ENCODE measurements around the gene TCP11. TPM values are rescaled to one million over a fixed set of nuclear protein-coding genes. Genes with fewer than 3 reads are reported as not detected.

Gene TCP11
- total RNA-seq, 1 donor from 2014 or later: not detected

DNA sequence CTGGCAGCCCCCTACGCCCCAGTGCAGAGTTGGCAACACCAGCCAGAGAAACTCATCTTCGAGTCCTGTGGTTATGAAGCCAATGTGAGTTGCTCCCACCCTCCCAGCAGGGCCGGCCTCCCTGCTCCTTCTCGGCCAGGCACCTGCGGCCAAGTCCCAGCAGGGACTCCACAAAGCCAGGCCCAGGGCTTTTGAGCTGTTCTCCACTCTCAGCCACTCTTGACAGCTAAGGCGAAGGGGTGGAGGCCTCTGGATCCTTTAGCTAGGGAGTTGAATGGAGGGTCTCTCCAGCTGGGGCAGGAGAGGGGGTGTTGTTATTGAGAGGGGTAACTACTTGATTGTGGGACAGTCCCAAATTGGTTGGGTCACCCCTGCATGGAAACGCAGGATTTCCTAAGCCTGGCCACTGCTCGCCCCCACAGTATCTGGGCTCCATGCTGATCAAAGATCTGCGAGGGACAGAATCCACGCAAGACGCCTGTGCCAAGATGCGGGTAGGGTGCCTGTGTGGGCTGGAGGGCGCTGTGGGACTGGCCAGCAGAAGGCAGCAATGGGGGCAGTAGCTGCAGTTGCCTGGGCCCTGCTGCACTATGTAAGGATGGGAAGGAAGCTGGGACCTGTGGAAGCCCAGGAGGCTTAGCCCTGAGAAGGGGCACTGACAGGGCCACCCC is 58.3 kb downstream of the TCP11 start:
- ATAC-seq: no peak
- intact Hi-C loops (cut with DNase I): no loop called here
- Histone ChIP-seq H3K27me3 (ENCODE audit: low read depth) (no peaks in the 10 kb centered on the region), H3K27ac (no peak overlapping the region), H3K9me3 (no peaks in the 10 kb centered on the region), H3K4me1 (peaks cover 19% of the 10 kb centered on the region), H3K4me3 (no peak overlapping the region), H3K36me3 (peaks cover 100% of the 10 kb centered on the region)
- DNase-seq: no peak
- TF ChIP-seq, protein P1, sequence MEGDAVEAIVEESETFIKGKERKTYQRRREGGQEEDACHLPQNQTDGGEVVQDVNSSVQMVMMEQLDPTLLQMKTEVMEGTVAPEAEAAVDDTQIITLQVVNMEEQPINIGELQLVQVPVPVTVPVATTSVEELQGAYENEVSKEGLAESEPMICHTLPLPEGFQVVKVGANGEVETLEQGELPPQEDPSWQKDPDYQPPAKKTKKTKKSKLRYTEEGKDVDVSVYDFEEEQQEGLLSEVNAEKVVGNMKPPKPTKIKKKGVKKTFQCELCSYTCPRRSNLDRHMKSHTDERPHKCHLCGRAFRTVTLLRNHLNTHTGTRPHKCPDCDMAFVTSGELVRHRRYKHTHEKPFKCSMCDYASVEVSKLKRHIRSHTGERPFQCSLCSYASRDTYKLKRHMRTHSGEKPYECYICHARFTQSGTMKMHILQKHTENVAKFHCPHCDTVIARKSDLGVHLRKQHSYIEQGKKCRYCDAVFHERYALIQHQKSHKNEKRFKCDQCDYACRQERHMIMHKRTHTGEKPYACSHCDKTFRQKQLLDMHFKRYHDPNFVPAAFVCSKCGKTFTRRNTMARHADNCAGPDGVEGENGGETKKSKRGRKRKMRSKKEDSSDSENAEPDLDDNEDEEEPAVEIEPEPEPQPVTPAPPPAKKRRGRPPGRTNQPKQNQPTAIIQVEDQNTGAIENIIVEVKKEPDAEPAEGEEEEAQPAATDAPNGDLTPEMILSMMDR (IDR thresholded peaks at IDR 0.05): no peak

DNA sequence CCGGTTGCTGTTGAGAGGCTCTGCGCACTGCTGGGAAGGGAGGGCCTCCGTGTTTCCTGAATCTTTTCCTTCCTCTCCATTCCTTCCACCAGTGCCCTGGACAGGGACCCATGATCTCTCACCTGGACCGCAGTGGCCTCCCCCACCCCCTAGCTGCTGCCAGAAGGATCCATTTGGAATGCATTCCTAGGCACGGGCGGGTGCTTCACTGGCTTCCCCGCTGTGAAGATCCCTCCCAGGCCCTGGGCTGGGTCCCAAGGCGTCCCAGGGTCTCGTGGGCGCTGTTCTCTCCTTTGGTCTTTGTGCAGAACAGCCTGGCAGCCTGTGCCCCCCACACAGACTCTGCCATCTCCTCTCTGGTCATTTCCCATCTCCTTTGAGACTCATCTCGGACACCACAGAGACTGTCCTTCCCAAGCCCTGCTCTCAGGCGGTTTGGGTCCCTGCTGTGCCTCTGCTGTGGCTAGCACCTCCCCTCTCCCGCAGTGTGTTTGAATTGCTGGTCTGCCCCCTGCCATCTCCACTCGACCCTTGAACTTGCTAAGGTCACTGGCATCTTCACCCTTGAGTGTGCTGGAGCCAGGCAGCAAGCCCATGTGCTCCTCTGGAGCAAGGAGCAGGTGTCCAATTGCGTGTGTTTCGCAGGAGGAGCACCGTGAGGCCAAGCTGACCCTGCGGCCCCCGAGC is 59.0 kb downstream of the TCP11 start:
- intact Hi-C loops (cut with DNase I): no loop called here
- DNase-seq (no peak), ATAC-seq (no peak)
- Histone ChIP-seq H3K27me3 (ENCODE audit: low read depth) (no peaks in the 10 kb centered on the region), H3K36me3 (peaks cover 100% of the 10 kb centered on the region), H3K27ac (peak overlapping the region; percentile 75), H3K4me1 (peaks cover 19% of the 10 kb centered on the region), H3K4me3 (no peak overlapping the region), H3K9me3 (no peaks in the 10 kb centered on the region)
- TF ChIP-seq, protein P1 (IDR thresholded peaks at IDR 0.05): no peak

- no peaks in the 10 kb centered on the region for H3K27me3 ChIP-seq (ENCODE audit: low read depth)
- H3K4me1 ChIP-seq: peaks cover 19% of the 10 kb centered on the region
- no peaks in the 10 kb centered on the region for H3K9me3 ChIP-seq
- intact Hi-C loops (cut with DNase I): no loop called here
- DNase-seq: no peak
- peak overlapping the region; percentile 75 for H3K27ac ChIP-seq
- TF ChIP-seq, protein P1 (IDR thresholded peaks at IDR 0.05): no peak
- no peak overlapping the region for H3K4me3 ChIP-seq
- H3K36me3 ChIP-seq: peaks cover 100% of the 10 kb centered on the region
- ATAC-seq: no peak
These were observed 59.7 kb downstream of the TCP11 start for GRCh38 chr6:35081426-35081851.

GRCh38 chr6:35080821-35081425 is 60.2 kb downstream of the TCP11 start:
- no peak overlapping the region for H3K4me3 ChIP-seq
- peak; percentile 4 to 10 for ATAC-seq
- intact Hi-C loops (cut with DNase I): no loop called here
- H3K4me1 ChIP-seq: peaks cover 19% of the 10 kb centered on the region
- TF ChIP-seq, protein P1 (IDR thresholded peaks at IDR 0.05): no peak
- no peak for DNase-seq
- H3K27me3 ChIP-seq (ENCODE audit: low read depth): no peaks in the 10 kb centered on the region
- H3K36me3 ChIP-seq: peaks cover 97% of the 10 kb centered on the region
- H3K27ac ChIP-seq: peak overlapping the region; percentile 75
- H3K9me3 ChIP-seq: no peaks in the 10 kb centered on the region

DNA sequence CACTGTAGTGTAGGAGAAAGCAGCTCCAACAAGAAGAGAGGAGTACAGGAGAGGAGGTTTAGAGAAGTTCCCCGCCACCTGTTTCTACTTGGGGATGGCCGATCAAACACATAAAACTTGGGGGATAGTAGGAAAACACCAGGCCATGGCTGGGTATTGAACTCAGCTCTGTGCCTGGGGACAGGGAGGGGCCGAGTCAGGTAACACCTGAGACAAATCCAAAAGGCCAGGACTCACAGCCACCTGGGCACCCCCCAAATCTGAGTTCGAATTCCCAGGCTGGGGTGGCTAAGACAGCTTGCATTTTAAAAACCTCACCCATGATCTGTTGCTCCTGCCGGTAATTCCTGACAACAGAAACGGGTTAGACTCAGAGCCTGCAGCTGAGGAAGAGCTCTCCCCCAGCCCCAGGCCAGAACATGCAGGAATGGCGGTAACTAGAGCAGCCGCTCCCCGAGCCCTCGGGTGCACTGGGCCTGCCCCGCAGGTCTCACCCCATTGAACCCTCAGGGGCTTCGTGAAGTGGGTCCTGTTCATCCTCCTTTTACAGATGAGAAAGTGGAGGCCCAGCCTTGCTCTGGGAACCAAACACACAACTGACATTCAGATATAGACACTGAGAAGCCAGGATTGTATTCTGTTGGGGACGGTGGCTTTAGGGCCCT is 61.0 kb downstream of the TCP11 start:
- Histone ChIP-seq H3K36me3 (peaks cover 89% of the 10 kb centered on the region), H3K27me3 (ENCODE audit: low read depth) (no peaks in the 10 kb centered on the region), H3K4me1 (peaks cover 19% of the 10 kb centered on the region), H3K9me3 (no peaks in the 10 kb centered on the region), H3K4me3 (no peak overlapping the region), H3K27ac (no peak overlapping the region)
- no peak for DNase-seq
- TF ChIP-seq, protein P1 (IDR thresholded peaks at IDR 0.05): no peak
- no peak for ATAC-seq
- intact Hi-C loops (cut with DNase I): no loop called here
